Prostate gland (tissue), 2 donors: ENCODE results near the gene PROB1. TPM values are rescaled to one million over a fixed set of nuclear protein-coding genes. Genes with fewer than 3 reads are reported as not detected.

Experiments used
- DNase-seq: peaks from one replicate; pipeline ENCODE4 v3.0.0-alpha.2; 2019; ENCODE audit warnings: low spot score
- H3K27ac ChIP-seq, 2 donors: fragments of 200-600 bp; sonication (generic); 2 replicates each; pipeline ENCODE4 v1.5.1; 2017 to 2019
- H3K27me3 ChIP-seq: fragments of 200-600 bp; sonication (generic); replicated peaks from 2 replicates; pipeline ENCODE4 v1.5.1; 2019; ENCODE audit not compliant: insufficient read depth
- H3K36me3 ChIP-seq, 2 donors: fragments of 200-600 bp; sonication (generic); 1 replicate in 1 of 2; 2 replicates in 1 of 2; pipeline versions ENCODE4 v1.5.1 to v1.8.1; 2017 to 2019
- H3K4me1 ChIP-seq: fragments of 200-600 bp; sonication (generic); replicated peaks from 2 replicates; pipeline ENCODE4 v1.5.1; 2019
- H3K4me3 ChIP-seq, 2 donors: fragments of 200-600 bp; sonication (generic); 2 replicates each; pipeline ENCODE4 v1.5.1; 2017 to 2019
- H3K9me3 ChIP-seq: fragments of 200-600 bp; sonication (generic); 2 replicates; pipeline ENCODE4 v1.5.1; 2017
- POLR2A ChIP-seq: fragments of 450-650 bp; IDR thresholded peaks from one replicate; pipeline ENCODE4 v1.6.1; 2016; ENCODE audit warnings: antibody characterized with exemption, mild to moderate bottlenecking
- POLR2AphosphoS5 ChIP-seq: sonication (generic); formaldehyde crosslinking; IDR thresholded peaks from one replicate; pipeline ENCODE4 v1.6.1; 2017; ENCODE audit warnings: antibody characterized with exemption
- WGBS: methylation state at CpG from one replicate; pipeline ENCODE4 v1.1.5; 2018; 5-methylcytosine and 5-hydroxymethylcytosine counted together
- intact Hi-C: fragments of 100-400 bp; cut with DNase I; formaldehyde crosslinking; loops from one replicate; pipeline ENCODE4 v1.14.2; 2022
- total RNA-seq, 2 donors: library from RNA; depleted of rRNA; stranded (reverse); fragments of >200 nt; gene quantifications; one replicate each; pipeline ENCODE4 v1.1.0, GENCODE V29; 2016
- TF ChIP-seq, protein P1 (sequence below), 4 experiments: fragments of 200-600 bp in 2 of 4; fragments of 450-650 bp in 2 of 4; sonication (generic) in 2 of 4; IDR thresholded peaks; 1 replicate in 3 of 4; 2 replicates in 1 of 4; pipeline ENCODE4 v1.5.1; 2016 to 2019; ENCODE audit warnings: antibody characterized with exemption in 4 of 4, mild to moderate bottlenecking in 2 of 4, moderate library complexity in 2 of 4

PROB1 gene
- total RNA-seq, 2 donors from 2014 or later, result 2.4 TPM

DNA sequence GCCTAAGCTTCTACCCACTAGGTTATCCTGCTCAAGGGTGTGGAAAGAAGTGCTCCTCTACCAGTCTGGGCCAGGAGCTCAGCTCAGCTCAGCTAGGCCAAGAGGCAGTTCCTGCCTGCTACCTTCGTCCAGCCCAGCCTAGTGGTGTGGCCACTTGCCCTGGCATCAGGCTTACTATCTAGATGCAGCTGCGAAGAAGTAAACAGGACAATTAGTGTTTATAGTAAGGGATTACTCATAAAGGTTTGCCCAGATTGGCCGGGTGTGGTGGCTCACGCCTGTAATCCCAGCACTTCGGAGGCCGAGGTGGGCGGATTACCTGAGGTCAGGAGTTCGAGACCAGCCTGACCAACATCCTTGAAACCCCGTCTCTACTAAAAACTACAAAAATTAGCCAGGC is 21.7 kb upstream of the PROB1 start:
- TF ChIP-seq, protein P1, sequence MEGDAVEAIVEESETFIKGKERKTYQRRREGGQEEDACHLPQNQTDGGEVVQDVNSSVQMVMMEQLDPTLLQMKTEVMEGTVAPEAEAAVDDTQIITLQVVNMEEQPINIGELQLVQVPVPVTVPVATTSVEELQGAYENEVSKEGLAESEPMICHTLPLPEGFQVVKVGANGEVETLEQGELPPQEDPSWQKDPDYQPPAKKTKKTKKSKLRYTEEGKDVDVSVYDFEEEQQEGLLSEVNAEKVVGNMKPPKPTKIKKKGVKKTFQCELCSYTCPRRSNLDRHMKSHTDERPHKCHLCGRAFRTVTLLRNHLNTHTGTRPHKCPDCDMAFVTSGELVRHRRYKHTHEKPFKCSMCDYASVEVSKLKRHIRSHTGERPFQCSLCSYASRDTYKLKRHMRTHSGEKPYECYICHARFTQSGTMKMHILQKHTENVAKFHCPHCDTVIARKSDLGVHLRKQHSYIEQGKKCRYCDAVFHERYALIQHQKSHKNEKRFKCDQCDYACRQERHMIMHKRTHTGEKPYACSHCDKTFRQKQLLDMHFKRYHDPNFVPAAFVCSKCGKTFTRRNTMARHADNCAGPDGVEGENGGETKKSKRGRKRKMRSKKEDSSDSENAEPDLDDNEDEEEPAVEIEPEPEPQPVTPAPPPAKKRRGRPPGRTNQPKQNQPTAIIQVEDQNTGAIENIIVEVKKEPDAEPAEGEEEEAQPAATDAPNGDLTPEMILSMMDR (IDR thresholded peaks at IDR 0.05), result no peak
- no peak for TF ChIP-seq POLR2A
- no peak for TF ChIP-seq POLR2AphosphoS5
- intact Hi-C loops, result no loop called here
- H3K27me3 ChIP-seq, result no peaks in the 10 kb centered on the region
- no peaks in the 10 kb centered on the region for H3K4me1 ChIP-seq
- H3K36me3 ChIP-seq, result no peaks in the 10 kb centered on the region
- peak overlapping the region in 1 of 2 donors; percentile 0 for H3K27ac ChIP-seq
- no peak for DNase-seq
- no peak overlapping the region for H3K4me3 ChIP-seq
- WGBS, result 71% methylated on average over 9 of the region's 9 CpGs
- H3K9me3 ChIP-seq, result no peaks in the 10 kb centered on the region

DNA sequence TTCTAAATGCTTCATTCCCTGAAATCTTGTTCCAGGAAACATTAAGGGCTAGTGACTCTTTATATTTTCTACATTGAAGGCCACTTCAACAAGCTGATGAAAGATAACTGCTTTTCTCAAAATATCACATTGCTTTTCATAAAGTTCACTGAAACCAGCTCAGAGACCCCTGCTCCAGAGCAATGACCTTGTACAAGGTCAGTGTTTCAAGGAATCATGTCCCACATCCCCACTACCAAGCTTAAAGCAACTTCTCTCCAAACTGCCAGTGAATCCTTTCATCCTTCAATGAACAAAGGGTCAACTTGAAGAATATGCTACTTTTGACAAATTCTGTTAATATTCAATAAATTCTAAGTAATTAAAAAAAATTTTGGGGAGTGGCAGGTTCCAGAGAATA is 21.0 kb upstream of the PROB1 start:
- intact Hi-C loops, result no loop called here
- no peaks in the 10 kb centered on the region for H3K36me3 ChIP-seq
- no peak overlapping the region for H3K4me3 ChIP-seq
- TF ChIP-seq, protein P1 (IDR thresholded peaks at IDR 0.05), result no peak
- no peak for TF ChIP-seq POLR2A
- TF ChIP-seq POLR2AphosphoS5, result no peak
- H3K27me3 ChIP-seq, result no peaks in the 10 kb centered on the region
- no peak for DNase-seq
- no peaks in the 10 kb centered on the region for H3K9me3 ChIP-seq
- no peaks in the 10 kb centered on the region for H3K4me1 ChIP-seq
- peak overlapping the region in 1 of 2 donors; percentile 23 for H3K27ac ChIP-seq

DNA sequence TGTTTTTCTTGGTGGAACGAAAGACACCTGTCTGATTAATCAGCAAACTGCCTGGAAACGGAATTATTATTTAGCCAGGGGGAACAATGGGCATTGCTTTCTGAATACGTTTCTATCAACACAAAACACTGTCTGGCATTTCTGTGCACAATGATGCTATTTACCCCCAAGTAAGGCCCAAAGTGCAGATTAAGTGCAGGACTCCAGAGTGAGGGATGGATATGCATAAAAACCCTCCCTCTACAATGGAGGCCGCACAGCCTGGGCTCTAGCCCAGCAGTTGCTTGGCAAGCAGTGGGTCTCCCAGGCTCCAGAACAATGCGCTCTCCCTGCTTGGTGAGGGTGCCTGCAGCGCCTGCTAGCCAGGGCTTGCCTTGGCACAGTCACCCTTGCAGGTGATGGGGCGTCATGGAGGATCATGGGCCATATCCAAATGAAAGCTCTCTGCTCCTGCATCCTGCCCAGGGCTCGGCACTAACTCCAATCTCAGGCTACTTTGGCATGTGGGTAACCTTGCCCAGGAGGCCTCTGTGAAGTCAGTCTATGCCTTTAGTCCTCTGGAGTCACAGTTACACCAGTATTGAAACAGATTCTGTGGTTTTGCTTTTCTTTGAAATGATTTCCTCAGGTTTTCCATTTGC is 20.4 kb upstream of the PROB1 start:
- intact Hi-C loops, result no loop called here
- no peak overlapping the region for H3K4me3 ChIP-seq
- no peaks in the 10 kb centered on the region for H3K9me3 ChIP-seq
- 34% methylated on average over 8 of the region's 8 CpGs for WGBS
- no peaks in the 10 kb centered on the region for H3K27me3 ChIP-seq
- DNase-seq, result peak; percentile 68
- peak overlapping the region in 1 of 2 donors; percentile 23 for H3K27ac ChIP-seq
- peak; percentile 67 for TF ChIP-seq POLR2AphosphoS5
- TF ChIP-seq, protein P1 (IDR thresholded peaks at IDR 0.05), result no peak
- H3K4me1 ChIP-seq, result no peaks in the 10 kb centered on the region
- H3K36me3 ChIP-seq, result no peaks in the 10 kb centered on the region

DNA sequence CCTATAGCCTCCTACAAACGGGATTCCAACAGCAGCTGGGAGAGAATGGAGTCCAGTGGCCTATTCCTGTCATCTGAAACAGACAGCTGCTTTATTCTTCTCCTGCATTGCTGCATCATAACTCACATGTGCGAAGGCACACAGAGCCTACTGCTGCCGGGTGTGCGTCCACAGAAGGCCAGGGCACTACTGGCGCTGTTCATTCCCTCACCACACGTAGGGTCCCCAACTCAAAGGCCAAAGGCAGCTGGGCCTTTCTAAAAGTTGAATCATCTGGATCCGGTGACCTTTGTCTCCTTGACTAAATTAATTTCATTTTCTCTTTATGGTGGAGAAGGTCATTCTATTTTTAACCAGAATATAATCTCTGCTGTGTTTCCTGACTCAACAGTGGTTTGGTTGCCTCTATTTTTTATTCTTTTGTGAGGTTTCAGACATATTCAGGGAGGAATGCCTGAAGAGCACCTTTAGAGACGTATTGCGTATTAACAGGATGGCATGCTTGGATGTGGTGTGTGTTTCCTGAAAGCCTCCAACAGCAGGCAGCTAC is 19.8 kb upstream of the PROB1 start:
- no peaks in the 10 kb centered on the region for H3K27me3 ChIP-seq
- H3K4me3 ChIP-seq, result no peak overlapping the region
- 58% methylated on average over 9 of the region's 9 CpGs for WGBS
- peak overlapping the region in 1 of 2 donors; percentile 23 for H3K27ac ChIP-seq
- intact Hi-C loops, result no loop called here
- DNase-seq, result no peak
- no peaks in the 10 kb centered on the region for H3K36me3 ChIP-seq
- TF ChIP-seq, protein P1 (IDR thresholded peaks at IDR 0.05), result no peak
- TF ChIP-seq POLR2AphosphoS5 (no peak), POLR2A (no peak)
- H3K9me3 ChIP-seq, result no peaks in the 10 kb centered on the region
- H3K4me1 ChIP-seq, result no peaks in the 10 kb centered on the region

DNA sequence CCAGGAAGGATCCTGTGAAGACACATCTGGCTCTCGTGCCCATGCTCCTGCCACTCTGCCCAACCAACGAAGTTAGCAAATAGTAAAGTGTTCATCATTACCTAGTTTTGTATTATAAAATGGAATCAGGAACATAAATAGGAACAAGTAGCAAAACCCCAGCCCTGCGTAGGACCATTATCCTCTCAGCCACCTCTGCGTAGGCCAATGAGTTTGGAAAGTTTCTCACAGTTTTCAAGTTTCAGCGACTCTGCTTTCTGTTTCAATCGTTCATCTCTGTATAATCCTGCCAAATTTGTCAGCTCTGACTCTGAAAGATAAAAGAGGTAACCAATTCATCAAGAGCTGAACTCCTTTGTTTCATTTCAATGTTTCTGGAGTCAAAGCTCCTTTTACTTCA is 19.1 kb upstream of the PROB1 start:
- H3K4me3 ChIP-seq, result no peak overlapping the region
- H3K27ac ChIP-seq, result peak overlapping the region in 1 of 2 donors; percentile 23

More for the DNA sequence above, 19.1 kb upstream of the PROB1 start:
- Histone ChIP-seq H3K27me3 (no peaks in the 10 kb centered on the region), H3K9me3 (no peaks in the 10 kb centered on the region), H3K4me1 (no peaks in the 10 kb centered on the region), H3K36me3 (no peaks in the 10 kb centered on the region)
- DNase-seq, result no peak
- WGBS, result 61% methylated on average over 6 of the region's 6 CpGs
- intact Hi-C loops, result no loop called here
- TF ChIP-seq, protein P1 (IDR thresholded peaks at IDR 0.05), result no peak
- TF ChIP-seq POLR2AphosphoS5, result no peak
- no peak for TF ChIP-seq POLR2A
